Measurements from ENCODE around the gene SLC25A43. TPM values are rescaled to one million over a fixed set of nuclear protein-coding genes. Genes with fewer than 3 reads are reported as not detected.

SLC25A43 gene
- total and polyA plus RNA-seq, 2 of the 4 experiments (the other 2 are of a cell fraction), result 12.3 to 12.5 TPM

- H3K9me3 ChIP-seq (ENCODE audit: control insufficient read depth, insufficient read depth, low read length), result no peaks in the 10 kb centered on the region
- no peaks in the 10 kb centered on the region for H3K4me1 ChIP-seq (ENCODE audit: control insufficient read depth, insufficient read depth, low read length)
- no peak overlapping the region for H4K91ac ChIP-seq (ENCODE audit: insufficient read depth, low read depth, low read length)
- ChIA-PET POLR2A (ENCODE audit: unreplicated experiment) (no interaction called here), CTCF (interaction anchor here (0.9 kb wide), 1 partner anchor 20 kb away, joined by 4 read pairs; no protein-coding TSS in a partner anchor)
- H4K20me1 ChIP-seq (ENCODE audit: insufficient read depth, low read length), result no peaks in the 10 kb centered on the region
- H4K5ac ChIP-seq (ENCODE audit: low read depth, low read length), result no peak overlapping the region
- DNase-seq, result no peak
- H3K79me1 ChIP-seq (ENCODE audit: low read depth in 1 of 2, low read length in 2 of 2), result no peaks in the 10 kb centered on the region
- no peak overlapping the region for H2BK20ac ChIP-seq (ENCODE audit: low read depth, low read length)
- no peak overlapping the region for H3K23ac ChIP-seq (ENCODE audit: low read depth, low read length)
- no peak for ATAC-seq (ENCODE audit: low read depth)
- WGBS, 2 experiments (ENCODE audit: extremely low coverage in 2 of 2, insufficient read length in 1 of 2), result no CpG with 5 or more reads among the region's 7 CpGs
- H3K27ac ChIP-seq (ENCODE audit: insufficient read depth, low read length), result no peak overlapping the region
- no peak overlapping the region for H3K14ac ChIP-seq (replicated peaks; ENCODE audit: low read depth, low read length)
- dilution Hi-C loops (cut with HindIII; ENCODE audit: low sequenced_read_pairs, unreplicated experiment) (no loop called here), in situ Hi-C loops (cut with MboI; ENCODE audit: low sequenced_read_pairs) (no loop called here), intact Hi-C loops (cut with micrococcal nuclease) (no loop called here)
- H2AFZ ChIP-seq (replicated peaks; ENCODE audit: low read length, poor library complexity), result no peak overlapping the region
- H2BK15ac ChIP-seq (ENCODE audit: low read depth, low read length), result no peak overlapping the region
- no peak overlapping the region for H2AK9ac ChIP-seq (replicated peaks; ENCODE audit: low read depth, low read length, poor library complexity)
- H2AK5ac ChIP-seq (ENCODE audit: low read depth, low read length), result no peak overlapping the region
- H3K36me3 ChIP-seq (ENCODE audit: control insufficient read depth, insufficient read depth, low read length), result no peaks in the 10 kb centered on the region
- no peak overlapping the region for H3K4ac ChIP-seq (ENCODE audit: low read depth, low read length)
- H3K27me3 ChIP-seq (ENCODE audit: control insufficient read depth, insufficient read depth, low read length), result no peaks in the 10 kb centered on the region; the same call in 1 of the 2 replicates
- H3K56ac ChIP-seq (ENCODE audit: extremely low read depth, insufficient read depth, low read length), result no peak overlapping the region
- H3K4me2 ChIP-seq (ENCODE audit: low read depth, low read length), result no peak overlapping the region
- H3K4me3 ChIP-seq (ENCODE audit: insufficient read depth, low read depth, low read length), result no peak overlapping the region
- no peak for TF ChIP-seq RFX5 (IDR thresholded peaks at IDR 0.05; ENCODE audit: low read depth, low read length)
- no peak for TF ChIP-seq CTCF (conservative IDR thresholded peaks at IDR 0.05; ENCODE audit: low read depth, low read length)
- no peak overlapping the region for H4K8ac ChIP-seq (ENCODE audit: low read depth in 2 of 2, low read length in 2 of 2)
- BruUV-seq (replicated peaks), result no TSS peak
- H3K18ac ChIP-seq (ENCODE audit: low read depth, low read length), result no peak overlapping the region
- H3K9ac ChIP-seq (ENCODE audit: low read depth, low read length), result no peak overlapping the region
- H2BK5ac ChIP-seq (ENCODE audit: low read depth, low read length, poor library complexity, severe bottlenecking), result no peak overlapping the region
- H2BK120ac ChIP-seq (ENCODE audit: low read depth, low read length), result no peak overlapping the region
- no peaks in the 10 kb centered on the region for H3K9me1 ChIP-seq (ENCODE audit: insufficient read depth, low read length)
Observed at GRCh38 chrX:119389871-119390501, 9.2 kb upstream of the SLC25A43 start.
